Effector CD8-positive, alpha-beta T cell (primary cell): Measurements from ENCODE around the gene PLAGL2.
A peak's percentile ranks its signal among the peaks of the same experiment; 100 is the strongest.
"Not testable (repeated sequence)": the region's sequence is repeated elsewhere in the genome, so short reads cannot be mapped to it uniquely, and the experiment has no call there.

ENCODE experiments used
- DNase-seq: peaks from one replicate; lab custom pipeline; 2025; lab: John Stamatoyannopoulos, UW

Gene PLAGL2

DNA sequence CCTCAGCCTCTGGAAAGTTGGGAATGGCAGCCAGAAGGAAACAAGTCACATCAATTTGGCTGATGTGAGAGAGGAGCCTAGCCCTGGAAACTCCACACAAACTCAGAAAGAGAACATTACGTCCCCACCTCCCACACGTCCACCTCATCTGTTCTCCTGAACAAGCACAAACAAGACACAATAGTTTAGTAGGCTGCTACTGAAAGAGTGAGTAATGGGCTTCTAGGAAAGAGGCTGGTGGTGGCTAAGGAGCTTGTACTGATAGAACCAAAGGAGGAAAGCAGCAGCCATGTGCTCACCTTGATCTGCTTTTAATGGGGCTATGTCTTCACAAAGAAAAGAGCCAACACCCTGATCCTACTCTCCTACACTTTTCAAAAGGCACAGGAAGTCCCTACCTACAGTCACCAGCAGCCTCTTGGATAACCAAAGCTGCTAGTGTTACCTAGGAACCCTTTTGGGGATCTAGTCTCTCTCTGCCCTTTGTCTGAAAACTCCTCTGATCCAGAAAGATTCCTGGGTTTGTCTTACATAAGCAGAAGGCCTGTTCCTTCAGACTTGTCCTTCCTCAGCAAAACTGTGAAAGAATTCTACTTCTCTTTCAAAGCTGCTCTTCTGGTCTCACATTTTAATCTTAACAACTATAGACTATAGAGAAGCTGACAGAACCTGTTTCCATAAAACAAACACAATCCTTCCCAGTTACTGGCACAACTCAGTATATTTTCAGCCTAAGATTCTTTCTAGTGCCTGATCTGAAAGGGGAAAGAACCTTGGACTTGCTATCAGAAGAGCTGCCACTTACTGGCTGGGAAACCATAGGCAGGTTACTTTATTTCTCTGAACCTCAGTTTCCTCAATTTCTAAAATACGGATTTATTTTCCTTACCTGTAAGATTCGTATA lies 3.1 kb downstream of the PLAGL2 start:
- no peak for DNase-seq

- DNase-seq = no peak
These were observed 4.0 kb downstream of the PLAGL2 start for GRCh38 chr20:32203356-32204204.

DNA sequence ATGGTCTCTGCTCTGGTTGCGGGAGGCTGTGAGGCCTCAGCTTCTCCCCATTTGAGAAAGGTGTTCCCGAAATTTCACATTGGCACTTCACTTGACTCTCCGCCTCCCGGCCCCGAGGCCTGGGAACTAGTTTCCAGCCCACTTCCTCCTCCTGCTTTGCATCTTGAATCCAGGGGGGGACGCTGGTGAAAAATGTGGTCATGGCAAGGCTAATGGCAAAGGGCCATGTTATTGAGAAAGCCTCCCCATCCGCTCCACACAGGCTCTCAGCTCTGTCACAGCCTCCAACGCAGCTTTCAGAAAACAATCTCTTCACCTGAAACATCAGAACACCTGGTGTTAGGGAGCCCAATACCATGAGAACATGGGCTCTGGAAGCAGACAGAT lies 5.6 kb downstream of the PLAGL2 start:
- DNase-seq = no peak

- no peak for DNase-seq
These were observed 6.1 kb downstream of the PLAGL2 start for GRCh38 chr20:32201296-32201976.

GRCh38 chr20:32199006-32199405 lies 8.5 kb downstream of the PLAGL2 start:
- DNase-seq = no peak

DNA sequence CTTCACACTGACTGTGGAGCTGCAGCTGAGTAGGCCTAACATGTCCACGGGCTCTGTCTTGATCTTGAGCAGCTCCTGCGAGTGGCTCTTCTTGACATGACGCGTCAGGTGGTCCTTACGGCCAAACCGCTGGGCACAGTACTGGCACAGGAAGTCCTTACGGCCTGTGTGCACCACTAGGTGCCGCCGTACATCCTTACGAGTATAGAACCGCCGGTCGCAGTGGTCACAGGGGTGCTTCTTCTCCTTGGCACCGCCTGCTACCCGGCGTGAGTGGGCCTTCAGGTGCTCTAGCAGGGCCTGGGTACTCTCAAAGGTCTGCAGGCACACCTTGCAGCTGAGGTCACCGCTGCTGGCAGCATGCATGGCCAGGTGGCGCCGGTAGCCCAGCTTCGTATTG lies 10.4 kb downstream of the PLAGL2 start:
- DNase-seq = not testable (repeated sequence)

DNA sequence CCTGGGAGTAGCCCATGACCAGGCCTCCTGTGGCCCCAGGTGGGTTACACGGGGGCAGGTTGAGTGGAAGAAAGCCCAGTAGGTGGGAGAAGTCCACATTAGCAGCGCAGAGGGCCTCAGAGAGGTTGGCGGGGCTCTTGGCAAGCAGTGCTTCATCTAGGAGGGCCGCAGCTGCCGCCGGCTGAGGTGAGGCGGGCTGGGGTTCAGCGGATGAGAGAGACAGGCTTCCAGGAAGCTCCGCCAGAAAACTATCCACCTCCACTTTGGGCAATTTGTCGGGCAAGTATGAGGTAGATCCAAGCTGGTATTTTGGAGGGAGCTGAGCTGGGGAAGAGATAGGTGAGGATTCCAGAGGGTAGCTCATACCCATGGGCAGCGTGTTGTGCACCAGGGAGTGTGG lies 10.9 kb downstream of the PLAGL2 start:
- DNase-seq = not testable (repeated sequence)

GRCh38 chr20:32195581-32195980 lies 12.0 kb downstream of the PLAGL2 start:
- no peak for DNase-seq

- no peak for DNase-seq
These were observed 13.5 kb downstream of the PLAGL2 start for GRCh38 chr20:32193996-32194395.

- DNase-seq = not testable (repeated sequence)
These were observed 14.2 kb downstream of the PLAGL2 start for GRCh38 chr20:32193336-32193735.

DNA sequence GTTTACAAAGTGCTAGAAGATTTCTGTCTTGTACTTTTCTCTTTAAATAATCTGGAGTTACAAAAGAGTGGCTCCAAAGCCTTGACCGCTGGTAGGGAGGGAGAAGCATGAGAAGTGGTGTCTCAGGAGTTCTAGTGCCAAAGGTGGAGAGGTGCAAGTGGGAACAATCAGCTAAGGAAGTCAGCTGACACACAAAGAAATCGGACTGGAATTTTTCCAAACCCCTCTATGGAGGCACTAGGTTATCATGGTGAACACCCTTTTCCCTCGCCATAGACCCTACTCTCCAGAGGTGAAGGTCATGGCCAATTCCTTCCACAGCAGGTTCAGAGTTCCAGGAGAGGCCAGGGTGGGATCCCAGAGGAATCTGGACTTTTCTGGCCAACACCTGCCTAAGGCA lies 14.8 kb downstream of the PLAGL2 start:
- no peak for DNase-seq

- DNase-seq = no peak
These were observed 15.7 kb downstream of the PLAGL2 start for GRCh38 chr20:32191873-32192272.

- DNase-seq = no peak
These were observed 16.1 kb downstream of the PLAGL2 start for GRCh38 chr20:32191422-32191821.

DNA sequence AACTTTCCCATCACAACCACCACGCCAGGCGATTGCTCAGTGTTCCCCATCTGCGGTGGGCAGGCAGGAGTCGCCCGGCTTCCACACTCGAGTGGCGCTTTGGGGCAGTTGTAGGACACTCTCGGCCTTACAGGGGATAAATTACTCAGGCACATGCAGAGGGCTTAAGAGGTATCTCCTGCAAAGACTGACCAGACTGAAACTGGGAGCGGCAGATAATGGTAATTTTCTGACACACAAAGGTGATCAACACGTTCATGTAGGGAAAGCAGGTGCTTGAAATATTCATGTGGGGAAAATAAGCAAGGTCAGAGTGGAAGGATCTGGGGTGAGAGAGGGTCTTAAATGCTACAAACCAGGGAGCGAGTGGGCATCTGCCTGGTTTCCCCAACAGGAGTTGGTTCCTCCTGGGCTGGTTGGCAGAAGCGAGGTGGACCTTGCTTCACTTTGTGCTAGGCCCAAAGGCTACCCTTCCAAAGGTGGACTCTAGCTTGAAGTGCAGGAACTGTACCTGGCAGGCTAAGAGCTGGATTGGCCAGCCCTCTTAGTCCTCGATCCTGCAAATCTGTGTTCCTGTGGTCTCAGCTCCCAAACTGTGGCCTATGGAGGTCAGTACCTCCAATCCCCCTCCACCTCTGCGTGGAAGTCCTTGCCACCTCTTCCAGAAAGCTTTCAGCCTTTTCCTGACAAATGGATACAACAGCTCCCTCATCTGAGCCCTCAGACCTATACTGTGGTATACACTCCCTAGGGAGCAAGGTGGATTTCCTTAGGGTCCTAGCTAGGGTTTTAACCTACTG lies 16.7 kb downstream of the PLAGL2 start:
- no peak for DNase-seq

DNA sequence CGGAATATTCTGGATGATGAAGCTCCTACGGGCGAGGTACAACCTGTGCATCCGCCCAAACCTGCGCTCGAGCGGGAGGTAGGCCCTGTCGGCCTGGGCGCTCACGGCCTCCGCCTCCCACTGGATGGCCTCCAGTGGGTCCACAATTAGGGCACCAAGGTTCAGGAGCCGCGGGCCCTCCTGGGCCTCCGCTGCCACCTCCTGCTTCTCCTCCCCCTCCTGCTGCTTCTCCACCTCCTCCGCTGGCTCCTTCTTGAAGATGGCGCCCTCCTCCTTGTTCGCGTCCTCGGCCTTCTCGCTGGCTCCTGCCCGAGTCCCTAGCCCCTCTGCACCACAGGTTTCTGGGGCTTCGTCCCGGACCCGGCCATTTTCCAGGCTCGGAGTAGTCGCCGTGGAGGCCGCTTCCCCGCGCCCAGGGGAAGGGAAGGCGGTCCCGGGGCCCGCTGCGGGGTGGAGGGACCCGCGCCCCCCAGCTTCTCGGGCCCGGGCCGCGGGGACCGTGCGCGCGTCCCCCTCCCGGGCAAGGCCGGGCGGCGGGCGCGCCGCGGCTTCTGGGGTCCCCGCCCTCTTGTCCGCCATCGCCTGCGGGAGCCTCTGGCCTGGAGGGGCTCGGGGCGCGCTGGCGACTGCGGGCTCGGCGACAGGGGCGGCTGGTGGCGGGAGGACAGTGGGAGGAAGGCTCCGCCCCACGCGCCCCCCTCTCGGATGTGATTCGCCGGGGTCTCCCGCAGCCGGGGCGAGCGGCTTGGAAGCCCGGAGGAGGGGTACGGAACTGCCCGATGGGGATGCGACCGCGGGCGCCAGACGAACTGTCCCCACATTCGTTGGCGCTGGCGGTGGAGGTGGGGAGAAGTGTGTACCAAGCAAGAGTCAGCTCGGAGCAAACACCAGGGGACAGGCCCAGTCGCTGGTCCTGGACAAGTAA lies 17.6 kb downstream of the PLAGL2 start:
- DNase-seq = peak; percentile 15

DNA sequence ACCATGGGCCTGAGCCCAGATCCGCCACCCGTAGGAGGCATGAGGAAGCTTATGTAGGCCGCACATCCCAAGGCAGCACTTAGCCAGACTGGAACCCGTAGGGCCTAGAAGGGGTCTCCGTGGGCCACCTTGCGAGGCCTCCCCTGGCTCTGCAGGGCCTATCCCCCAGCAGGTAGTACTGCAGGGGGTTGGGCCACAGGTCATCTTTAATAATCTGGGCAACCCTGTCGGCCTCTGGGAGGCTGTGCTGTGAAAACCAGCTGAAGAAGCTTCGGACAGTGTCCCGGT lies 18.5 kb downstream of the PLAGL2 start:
- no peak for DNase-seq

GRCh38 chr20:32188376-32189122 lies 19.0 kb downstream of the PLAGL2 start:
- no peak for DNase-seq

DNA sequence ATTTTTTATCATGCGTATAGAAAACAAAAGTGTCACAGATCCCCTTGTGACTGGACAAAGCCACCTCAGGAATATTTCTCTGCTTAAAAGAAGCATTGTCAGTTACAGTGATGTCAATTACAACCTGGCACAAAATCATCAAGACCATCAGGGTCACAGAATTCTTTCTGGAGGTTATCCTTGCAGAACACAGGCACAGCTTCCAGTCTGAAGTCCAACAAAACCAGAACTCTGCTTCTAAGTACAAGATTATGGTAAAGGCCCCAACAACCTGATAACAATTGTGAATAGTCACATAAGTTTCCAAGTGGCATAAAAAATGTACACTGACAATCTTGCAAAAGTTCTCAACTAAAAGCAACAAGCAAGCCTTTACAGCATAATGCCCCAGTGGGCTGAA lies 21.0 kb downstream of the PLAGL2 start:
- DNase-seq = no peak

DNA sequence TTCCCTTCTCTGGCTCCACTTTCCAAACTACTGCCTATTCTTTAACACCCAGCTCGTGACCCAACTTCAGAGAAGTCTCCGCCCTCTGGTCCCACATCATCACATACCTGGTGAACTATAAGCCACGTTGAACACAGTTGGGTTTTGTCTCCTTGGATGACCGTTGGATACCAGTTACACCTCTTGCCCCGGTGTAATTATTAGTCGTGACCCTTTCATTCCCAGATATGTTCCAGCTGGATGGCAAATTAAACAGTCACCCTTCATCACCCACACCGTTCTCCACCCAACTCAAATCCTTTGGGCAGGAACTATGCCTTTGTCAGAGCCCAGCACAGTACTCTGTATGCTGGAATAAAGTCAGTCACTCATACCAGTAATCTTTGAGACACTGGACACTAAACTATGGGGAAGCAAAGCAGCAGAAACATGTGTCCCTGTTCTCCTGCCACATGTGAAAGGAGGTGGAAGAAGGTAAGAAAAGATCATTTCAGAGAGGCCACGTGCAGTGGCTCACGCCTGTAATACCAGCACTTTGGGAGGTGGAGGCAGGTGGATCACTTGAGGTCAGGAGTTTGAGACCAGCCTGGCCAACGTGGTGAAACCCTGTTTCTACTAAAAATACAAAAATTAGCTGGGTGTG lies 22.5 kb downstream of the PLAGL2 start:
- no peak for DNase-seq
